GM19455 (cell line): ENCODE results near the gene CA5A.
"Not testable (repeated sequence)": the region's sequence is repeated elsewhere in the genome, so short reads cannot be mapped to it uniquely, and the experiment has no call there.

ENCODE experiments used
- ATAC-seq: cut with Tn5 transposase; IDR thresholded peaks from one replicate; pipeline ENCODE4 v1.9.1; 2021; ENCODE audit not compliant: unreplicated experiment

Gene CA5A

GRCh38 chr16:87897521-87898505, 38.5 kb downstream of the CA5A start:
- ATAC-seq: no peak

GRCh38 chr16:87896924-87897520, 39.3 kb downstream of the CA5A start:
- ATAC-seq: not testable (repeated sequence)

- ATAC-seq: not testable (repeated sequence)
Measured at GRCh38 chr16:87896176-87896890, 40.0 kb downstream of the CA5A start.

GRCh38 chr16:87895641-87896141, 40.6 kb downstream of the CA5A start:
- ATAC-seq: no peak

- not testable (repeated sequence) for ATAC-seq
Measured at GRCh38 chr16:87894005-87894404, 42.3 kb downstream of the CA5A start.

- ATAC-seq: no peak
Measured at GRCh38 chr16:87891764-87892163, 44.6 kb downstream of the CA5A start.

- ATAC-seq: not testable (repeated sequence)
Measured at GRCh38 chr16:87889762-87890161, 46.6 kb downstream of the CA5A start.

GRCh38 chr16:87888346-87888745, 48.0 kb downstream of the CA5A start:
- not testable (repeated sequence) for ATAC-seq

- ATAC-seq: not testable (repeated sequence)
Measured at GRCh38 chr16:87887931-87888330, 48.4 kb downstream of the CA5A start.

GRCh38 chr16:87885371-87885967, 50.9 kb downstream of the CA5A start:
- not testable (repeated sequence) for ATAC-seq

- ATAC-seq: no peak
Measured at GRCh38 chr16:87882436-87883019, 53.8 kb downstream of the CA5A start.

- ATAC-seq: no peak
Measured at GRCh38 chr16:87881324-87882200, 54.8 kb downstream of the CA5A start.

- ATAC-seq: no peak
Measured at GRCh38 chr16:87880117-87880696, 56.1 kb downstream of the CA5A start.

- not testable (repeated sequence) for ATAC-seq
Measured at GRCh38 chr16:87879411-87880013, 56.8 kb downstream of the CA5A start.

GRCh38 chr16:87878704-87879103, 57.6 kb downstream of the CA5A start:
- no peak for ATAC-seq

GRCh38 chr16:87877942-87878507, 58.3 kb downstream of the CA5A start:
- no peak for ATAC-seq

- no peak for ATAC-seq
Measured at GRCh38 chr16:87874639-87875427, 61.5 kb downstream of the CA5A start.
